Measurements from ENCODE around the gene MIPOL1.
A peak's percentile ranks its signal among the peaks of the same experiment; 100 is the strongest.
"Not testable (repeated sequence)": the region's sequence is repeated elsewhere in the genome, so short reads cannot be mapped to it uniquely, and the experiment has no call there.

Gene MIPOL1

GRCh38 chr14:37186865-37187264 is 10.9 kb upstream of the MIPOL1 start:
- DNase-seq = no peak

GRCh38 chr14:37187294-37187693 is 10.4 kb upstream of the MIPOL1 start:
- DNase-seq = no peak

- not testable (repeated sequence) for DNase-seq
These were observed 9.7 kb upstream of the MIPOL1 start for GRCh38 chr14:37187840-37188577.

GRCh38 chr14:37189733-37190132 is 8.0 kb upstream of the MIPOL1 start:
- DNase-seq = not testable (repeated sequence)

GRCh38 chr14:37194698-37195097 is 3.0 kb upstream of the MIPOL1 start:
- DNase-seq = no peak

- no peak for DNase-seq
These were observed 2.4 kb upstream of the MIPOL1 start for GRCh38 chr14:37195327-37195726.

- DNase-seq = no peak
These were observed 925 bp upstream of the MIPOL1 start for GRCh38 chr14:37196604-37197420.

GRCh38 chr14:37198273-37198598 is 499 bp downstream of the MIPOL1 start:
- DNase-seq = peak in 1 of 58 donors; percentile 32

- DNase-seq = no peak
These were observed 1.2 kb downstream of the MIPOL1 start for GRCh38 chr14:37198907-37199306.

- no peak for DNase-seq
These were observed 4.0 kb downstream of the MIPOL1 start for GRCh38 chr14:37201724-37202123.

- no peak for DNase-seq
These were observed 4.5 kb downstream of the MIPOL1 start for GRCh38 chr14:37202265-37202664.

GRCh38 chr14:37202812-37203211 is 5.1 kb downstream of the MIPOL1 start:
- DNase-seq = no peak

- DNase-seq = no peak
These were observed 5.7 kb downstream of the MIPOL1 start for GRCh38 chr14:37203423-37203822.

GRCh38 chr14:37205623-37206605 is 8.2 kb downstream of the MIPOL1 start:
- not testable (repeated sequence) for DNase-seq

- DNase-seq = not testable (repeated sequence)
These were observed 11.9 kb downstream of the MIPOL1 start for GRCh38 chr14:37209617-37210016.

GRCh38 chr14:37210448-37210847 is 12.7 kb downstream of the MIPOL1 start:
- DNase-seq = no peak

- no peak for DNase-seq
These were observed 15.3 kb downstream of the MIPOL1 start for GRCh38 chr14:37213016-37213415.

GRCh38 chr14:37215345-37215744 is 17.6 kb downstream of the MIPOL1 start:
- no peak for DNase-seq

- no peak for DNase-seq
These were observed 23.3 kb downstream of the MIPOL1 start for GRCh38 chr14:37221073-37221472.

- no peak for DNase-seq
These were observed 26.3 kb downstream of the MIPOL1 start for GRCh38 chr14:37223947-37224474.

GRCh38 chr14:37225668-37226067 is 27.9 kb downstream of the MIPOL1 start:
- DNase-seq = not testable (repeated sequence)
